ENCODE data around the gene ZNF71.
A peak's percentile ranks its signal among the peaks of the same experiment; 100 is the strongest.
"Not testable (repeated sequence)": the region's sequence is repeated elsewhere in the genome, so short reads cannot be mapped to it uniquely, and the experiment has no call there.

The ZNF71 gene

GRCh38 chr19:56623006-56623405 lies 27.9 kb downstream of the ZNF71 start:
- DNase-seq = no peak

GRCh38 chr19:56625708-56626107 lies 30.6 kb downstream of the ZNF71 start:
- no peak for DNase-seq

- no peak for DNase-seq
Measured at GRCh38 chr19:56633021-56633420, 37.9 kb downstream of the ZNF71 start.

GRCh38 chr19:56637976-56638555 lies 43.0 kb downstream of the ZNF71 start:
- DNase-seq = peak; percentile 8

- no peak for DNase-seq
Measured at GRCh38 chr19:56639217-56639616, 44.1 kb downstream of the ZNF71 start.

GRCh38 chr19:56642711-56643459 lies 47.8 kb downstream of the ZNF71 start, which contains the start of gene SMIM17:
SMIM17 (plus strand) TSS chr19:56643159; CDS start chr19:56645668, 2,509 bp downstream.
- DNase-seq = no peak

GRCh38 chr19:56643460-56643955 lies 48.4 kb downstream of the ZNF71 start:
- DNase-seq = no peak

- DNase-seq = no peak
Measured at GRCh38 chr19:56654151-56654550, 59.0 kb downstream of the ZNF71 start.

GRCh38 chr19:56660381-56661107 lies 65.4 kb downstream of the ZNF71 start:
- DNase-seq = no peak

- no peak for DNase-seq
Measured at GRCh38 chr19:56661248-56661647, 66.1 kb downstream of the ZNF71 start.

GRCh38 chr19:56663931-56664500 lies 68.9 kb downstream of the ZNF71 start:
- no peak for DNase-seq

- DNase-seq = no peak
Measured at GRCh38 chr19:56664511-56664910, 69.4 kb downstream of the ZNF71 start.

GRCh38 chr19:56667311-56667870 lies 72.3 kb downstream of the ZNF71 start:
- DNase-seq = no peak

GRCh38 chr19:56668676-56669075 lies 73.6 kb downstream of the ZNF71 start:
- no peak for DNase-seq

GRCh38 chr19:56670401-56670960 lies 75.4 kb downstream of the ZNF71 start:
- DNase-seq = no peak

- no peak for DNase-seq
Measured at GRCh38 chr19:56670961-56671612, 76.0 kb downstream of the ZNF71 start.

- peak; percentile 85 for DNase-seq
Measured at GRCh38 chr19:56671613-56671994, 76.5 kb downstream of the ZNF71 start, which contains the start of gene ZNF835. ZNF835 (minus strand) TSS chr19:56671757; CDS start chr19:56665198, 6,559 bp downstream.

GRCh38 chr19:56672610-56673009 lies 77.5 kb downstream of the ZNF71 start:
- not testable (repeated sequence) for DNase-seq

Measured in inflammatory macrophage treated with lipopolysaccharide for 4 hours (primary cell).